Osteoblast (primary cell): ENCODE data around the gene DMD. TPM values are rescaled to one million over a fixed set of nuclear protein-coding genes. Genes with fewer than 3 reads are reported as not detected.

ENCODE experiments used
- DNase-seq: peaks from one replicate; pipeline ENCODE4 v3.0.0; 2011; ENCODE audit warnings: low spot score, mixed read lengths; ENCODE audit not compliant: insufficient read length; ENCODE audit errors: missing footprints
- H2AFZ ChIP-seq: 2 replicates; pipeline ENCODE4 v1.6.0; 2011; ENCODE audit warnings: mild to moderate bottlenecking, low read length
- H3K27ac ChIP-seq: 2 replicates; pipeline ENCODE4 v1.5.1; 2011; ENCODE audit warnings: mild to moderate bottlenecking, low read depth, low read length, moderate library complexity
- H3K27me3 ChIP-seq: 2 replicates; pipeline ENCODE4 v1.6.0; 2012; ENCODE audit warnings: mild to moderate bottlenecking, control low read depth, inconsistent platforms, low read length, moderate library complexity; ENCODE audit not compliant: insufficient read depth
- H3K36me3 ChIP-seq: 2 replicates; pipeline ENCODE4 v1.5.1; 2011; ENCODE audit warnings: mild to moderate bottlenecking, low read length, control low read depth, moderate library complexity; ENCODE audit not compliant: insufficient read depth
- H3K4me1 ChIP-seq: 2 replicates; pipeline ENCODE4 v1.5.1; 2011; ENCODE audit warnings: mild to moderate bottlenecking, low read length, control low read depth, moderate library complexity; ENCODE audit not compliant: insufficient read depth
- H3K4me2 ChIP-seq: 2 replicates; pipeline ENCODE4 v1.6.0; 2011; ENCODE audit warnings: mild to moderate bottlenecking, low read length; ENCODE audit not compliant: insufficient read depth
- H3K4me3 ChIP-seq: fragments of 200-600 bp; sonication (generic); 3 replicates; pipeline ENCODE4 v1.5.1; 2012; ENCODE audit warnings: mild to moderate bottlenecking, low read length, inconsistent platforms; ENCODE audit not compliant: insufficient read depth
- H3K79me2 ChIP-seq: 2 replicates; pipeline ENCODE4 v1.6.0; 2012; ENCODE audit warnings: mild to moderate bottlenecking, low read length, control low read depth, inconsistent platforms; ENCODE audit not compliant: insufficient read depth
- H3K9me3 ChIP-seq: 2 replicates; pipeline ENCODE4 v1.5.1; 2011; ENCODE audit warnings: low read depth, low read length, control low read depth
- H4K20me1 ChIP-seq: 2 replicates; pipeline ENCODE4 v1.6.0; 2012; ENCODE audit warnings: mild to moderate bottlenecking, low read length, control low read depth; ENCODE audit not compliant: insufficient read depth
- CTCF ChIP-seq: IDR thresholded peaks from 2 replicates; pipeline ENCODE4 v1.5.1; 2011; ENCODE audit warnings: mild to moderate bottlenecking, low read depth, low read length, moderate library complexity; ENCODE audit errors: extremely low read depth
- total RNA-seq: library from RNA; depleted of rRNA; stranded (reverse); fragments of >200 nt; gene quantifications from 2 replicates; pipeline ENCODE4 v1.2.3, GENCODE V29; 2012

The DMD gene
- total RNA-seq, 1 donor = 12.7 TPM

- Histone ChIP-seq H3K79me2 (no peaks in the 10 kb centered on the region), H3K4me1 (no peaks in the 10 kb centered on the region), H3K9me3 (no peaks in the 10 kb centered on the region), H3K27ac (no peak overlapping the region), H3K4me3 (no peak overlapping the region), H2AFZ (no peak overlapping the region), H3K4me2 (no peak overlapping the region), H3K27me3 (no peaks in the 10 kb centered on the region), H4K20me1 (no peaks in the 10 kb centered on the region), H3K36me3 (no peaks in the 10 kb centered on the region)
- DNase-seq = no peak
- no peak for TF ChIP-seq CTCF
Observed at GRCh38 chrX:32026772-32027171, 1184.6 kb downstream of the DMD start.

- Histone ChIP-seq H4K20me1 (no peaks in the 10 kb centered on the region), H3K4me3 (no peak overlapping the region), H2AFZ (no peak overlapping the region), H3K9me3 (no peaks in the 10 kb centered on the region), H3K4me1 (no peaks in the 10 kb centered on the region), H3K4me2 (no peak overlapping the region), H3K36me3 (no peaks in the 10 kb centered on the region), H3K79me2 (no peaks in the 10 kb centered on the region), H3K27me3 (no peaks in the 10 kb centered on the region), H3K27ac (no peak overlapping the region)
- DNase-seq = no peak
- no peak for TF ChIP-seq CTCF
Observed at GRCh38 chrX:32024072-32024471, 1187.3 kb downstream of the DMD start.

- Histone ChIP-seq H3K79me2 (no peaks in the 10 kb centered on the region), H3K36me3 (no peaks in the 10 kb centered on the region), H3K4me2 (no peak overlapping the region), H3K27ac (no peak overlapping the region), H2AFZ (no peak overlapping the region), H3K27me3 (no peaks in the 10 kb centered on the region), H4K20me1 (no peaks in the 10 kb centered on the region), H3K4me3 (no peak overlapping the region), H3K9me3 (peaks cover 4% of the 10 kb centered on the region), H3K4me1 (no peaks in the 10 kb centered on the region)
- no peak for TF ChIP-seq CTCF
- DNase-seq = no peak
Observed at GRCh38 chrX:32016195-32016594, 1195.2 kb downstream of the DMD start.

GRCh38 chrX:32010948-32011347 is 1200.4 kb downstream of the DMD start:
- no peaks in the 10 kb centered on the region for H3K4me1 ChIP-seq
- no peaks in the 10 kb centered on the region for H4K20me1 ChIP-seq
- no peak overlapping the region for H3K4me3 ChIP-seq
- no peak for TF ChIP-seq CTCF
- peaks cover 4% of the 10 kb centered on the region for H3K9me3 ChIP-seq
- no peaks in the 10 kb centered on the region for H3K79me2 ChIP-seq
- no peak overlapping the region for H3K4me2 ChIP-seq
- no peak overlapping the region for H3K27ac ChIP-seq
- H3K36me3 ChIP-seq = no peaks in the 10 kb centered on the region
- H2AFZ ChIP-seq = no peak overlapping the region
- no peaks in the 10 kb centered on the region for H3K27me3 ChIP-seq
- DNase-seq = no peak
